ENCODE data around the gene ALDH3A1. TPM values are rescaled to one million over a fixed set of nuclear protein-coding genes. Genes with fewer than 3 reads are reported as not detected.

The ALDH3A1 gene
- total and polyA plus RNA-seq, 10 of the 15 experiments (the other 5 are each of a cell fraction or from before 2014, with no cell fraction given) = 0.20 TPM; not detected in 9

DNA sequence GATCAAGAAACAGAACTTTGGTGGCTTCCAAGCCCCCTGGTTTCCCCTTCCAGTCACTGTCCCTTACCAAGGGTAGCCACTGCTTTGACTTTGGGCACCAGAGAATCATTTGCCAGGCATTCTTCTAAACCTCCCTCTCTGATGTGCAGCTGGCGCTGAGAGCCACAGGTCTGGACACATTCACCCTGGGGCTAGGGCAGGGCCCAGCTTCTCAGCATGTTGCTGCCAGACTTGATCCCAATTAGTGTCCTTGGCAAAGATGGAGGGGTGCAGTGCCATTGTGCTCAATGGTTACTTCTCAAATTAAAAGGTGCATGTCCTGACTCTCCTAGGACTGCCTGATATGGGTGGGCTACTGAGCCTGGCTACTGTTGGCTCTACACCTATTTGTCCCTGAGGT, 24.1 kb downstream of the ALDH3A1 start:
- RAD21 ChIA-PET (ENCODE audit: unreplicated experiment) = no interaction called here
- POLR2A ChIA-PET = no interaction called here
- SMC1A ChIA-PET (ENCODE audit: uncharacterized antibody, unreplicated experiment) = no interaction called here
- intact Hi-C loops (cut with micrococcal nuclease; ENCODE audit: unreplicated experiment) = no loop called here
- Histone ChIP-seq H3K9me3 (replicated peaks; ENCODE audit: control insufficient read depth, insufficient read depth, low read length) (no peaks in the 10 kb centered on the region), H2AFZ (ENCODE audit: control insufficient read depth, low read depth, low read length) (no peak overlapping the region), H3K4me2 (ENCODE audit: control insufficient read depth, insufficient read depth) (peak overlapping the region; percentile 12; the same call in 1 of the 2 replicates), H3K4me3 (no peak overlapping the region), H3K27me3 (replicated peaks in 1 of 2; ENCODE audit: control insufficient read depth in 2 of 2, insufficient read depth in 2 of 2, low read length in 1 of 2) (peaks cover 0 to 2% of the 10 kb centered on the region in 2 experiments; a peak in 1 of 4 replicates), H3K9ac (ENCODE audit: control insufficient read depth, insufficient read depth, low read length) (no peak overlapping the region), H3K36me3 (ENCODE audit: control insufficient read depth in 2 of 2, insufficient read depth in 2 of 2, low read length in 1 of 2) (no peaks in the 10 kb centered on the region), H3K27ac (ENCODE audit: control insufficient read depth, insufficient read depth) (no peak overlapping the region), H4K20me1 (ENCODE audit: control insufficient read depth, insufficient read depth) (no peaks in the 10 kb centered on the region), H3K79me2 (ENCODE audit: control insufficient read depth, insufficient read depth, low read length) (no peaks in the 10 kb centered on the region), H3K4me1 (ENCODE audit: control insufficient read depth, insufficient read depth, low read length) (no peaks in the 10 kb centered on the region)
- BruUV-seq (replicated peaks) = no TSS peak
- ATAC-seq (no peak), DNase-seq (ENCODE audit: low read depth, low spot score) (no peak), FAIRE-seq (no peak)
- CTCF ChIA-PET = no interaction called here
- TF ChIP-seq PML (IDR thresholded peaks at IDR 0.05; ENCODE audit: low read length) (no peak), KLF5 (IDR thresholded peaks at IDR 0.05; ENCODE audit: partially characterized antibody) (no peak), YBX1 (IDR thresholded peaks at IDR 0.05) (no peak), SREBF1 (IDR thresholded peaks at IDR 0.05; ENCODE audit: low read length) (no peak), ZNF24 (IDR thresholded peaks at IDR 0.05) (no peak), HDAC6 (IDR thresholded peaks at IDR 0.05; ENCODE audit: unreplicated experiment) (no peak), JUNB (IDR thresholded peaks at IDR 0.05) (no peak), STAT1 (conservative IDR thresholded peaks at IDR 0.05) (no peak), BMI1 (IDR thresholded peaks at IDR 0.05; ENCODE audit: borderline replicate concordance) (no peak), PAX8 (IDR thresholded peaks at IDR 0.05) (no peak), TARDBP (IDR thresholded peaks at IDR 0.05; ENCODE audit: borderline replicate concordance) (no peak), TCF7 (IDR thresholded peaks at IDR 0.05; ENCODE audit: borderline replicate concordance) (no peak)
- TF ChIP-seq, protein P1, sequence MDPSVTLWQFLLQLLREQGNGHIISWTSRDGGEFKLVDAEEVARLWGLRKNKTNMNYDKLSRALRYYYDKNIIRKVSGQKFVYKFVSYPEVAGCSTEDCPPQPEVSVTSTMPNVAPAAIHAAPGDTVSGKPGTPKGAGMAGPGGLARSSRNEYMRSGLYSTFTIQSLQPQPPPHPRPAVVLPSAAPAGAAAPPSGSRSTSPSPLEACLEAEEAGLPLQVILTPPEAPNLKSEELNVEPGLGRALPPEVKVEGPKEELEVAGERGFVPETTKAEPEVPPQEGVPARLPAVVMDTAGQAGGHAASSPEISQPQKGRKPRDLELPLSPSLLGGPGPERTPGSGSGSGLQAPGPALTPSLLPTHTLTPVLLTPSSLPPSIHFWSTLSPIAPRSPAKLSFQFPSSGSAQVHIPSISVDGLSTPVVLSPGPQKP (IDR thresholded peaks at IDR 0.05; ENCODE audit: low read depth, low read length) = no peak
- TF ChIP-seq, protein P2, sequence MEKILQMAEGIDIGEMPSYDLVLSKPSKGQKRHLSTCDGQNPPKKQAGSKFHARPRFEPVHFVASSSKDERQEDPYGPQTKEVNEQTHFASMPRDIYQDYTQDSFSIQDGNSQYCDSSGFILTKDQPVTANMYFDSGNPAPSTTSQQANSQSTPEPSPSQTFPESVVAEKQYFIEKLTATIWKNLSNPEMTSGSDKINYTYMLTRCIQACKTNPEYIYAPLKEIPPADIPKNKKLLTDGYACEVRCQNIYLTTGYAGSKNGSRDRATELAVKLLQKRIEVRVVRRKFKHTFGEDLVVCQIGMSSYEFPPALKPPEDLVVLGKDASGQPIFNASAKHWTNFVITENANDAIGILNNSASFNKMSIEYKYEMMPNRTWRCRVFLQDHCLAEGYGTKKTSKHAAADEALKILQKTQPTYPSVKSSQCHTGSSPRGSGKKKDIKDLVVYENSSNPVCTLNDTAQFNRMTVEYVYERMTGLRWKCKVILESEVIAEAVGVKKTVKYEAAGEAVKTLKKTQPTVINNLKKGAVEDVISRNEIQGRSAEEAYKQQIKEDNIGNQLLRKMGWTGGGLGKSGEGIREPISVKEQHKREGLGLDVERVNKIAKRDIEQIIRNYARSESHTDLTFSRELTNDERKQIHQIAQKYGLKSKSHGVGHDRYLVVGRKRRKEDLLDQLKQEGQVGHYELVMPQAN (conservative IDR thresholded peaks at IDR 0.05) = no peak
- TF ChIP-seq, protein P3, sequence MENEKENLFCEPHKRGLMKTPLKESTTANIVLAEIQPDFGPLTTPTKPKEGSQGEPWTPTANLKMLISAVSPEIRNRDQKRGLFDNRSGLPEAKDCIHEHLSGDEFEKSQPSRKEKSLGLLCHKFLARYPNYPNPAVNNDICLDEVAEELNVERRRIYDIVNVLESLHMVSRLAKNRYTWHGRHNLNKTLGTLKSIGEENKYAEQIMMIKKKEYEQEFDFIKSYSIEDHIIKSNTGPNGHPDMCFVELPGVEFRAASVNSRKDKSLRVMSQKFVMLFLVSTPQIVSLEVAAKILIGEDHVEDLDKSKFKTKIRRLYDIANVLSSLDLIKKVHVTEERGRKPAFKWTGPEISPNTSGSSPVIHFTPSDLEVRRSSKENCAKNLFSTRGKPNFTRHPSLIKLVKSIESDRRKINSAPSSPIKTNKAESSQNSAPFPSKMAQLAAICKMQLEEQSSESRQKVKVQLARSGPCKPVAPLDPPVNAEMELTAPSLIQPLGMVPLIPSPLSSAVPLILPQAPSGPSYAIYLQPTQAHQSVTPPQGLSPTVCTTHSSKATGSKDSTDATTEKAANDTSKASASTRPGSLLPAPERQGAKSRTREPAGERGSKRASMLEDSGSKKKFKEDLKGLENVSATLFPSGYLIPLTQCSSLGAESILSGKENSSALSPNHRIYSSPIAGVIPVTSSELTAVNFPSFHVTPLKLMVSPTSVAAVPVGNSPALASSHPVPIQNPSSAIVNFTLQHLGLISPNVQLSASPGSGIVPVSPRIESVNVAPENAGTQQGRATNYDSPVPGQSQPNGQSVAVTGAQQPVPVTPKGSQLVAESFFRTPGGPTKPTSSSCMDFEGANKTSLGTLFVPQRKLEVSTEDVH (IDR thresholded peaks at IDR 0.05; ENCODE audit: low read depth, partially characterized antibody) = no peak
- TF ChIP-seq, protein P4, sequence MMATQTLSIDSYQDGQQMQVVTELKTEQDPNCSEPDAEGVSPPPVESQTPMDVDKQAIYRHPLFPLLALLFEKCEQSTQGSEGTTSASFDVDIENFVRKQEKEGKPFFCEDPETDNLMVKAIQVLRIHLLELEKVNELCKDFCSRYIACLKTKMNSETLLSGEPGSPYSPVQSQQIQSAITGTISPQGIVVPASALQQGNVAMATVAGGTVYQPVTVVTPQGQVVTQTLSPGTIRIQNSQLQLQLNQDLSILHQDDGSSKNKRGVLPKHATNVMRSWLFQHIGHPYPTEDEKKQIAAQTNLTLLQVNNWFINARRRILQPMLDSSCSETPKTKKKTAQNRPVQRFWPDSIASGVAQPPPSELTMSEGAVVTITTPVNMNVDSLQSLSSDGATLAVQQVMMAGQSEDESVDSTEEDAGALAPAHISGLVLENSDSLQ (IDR thresholded peaks at IDR 0.05) = no peak
- in situ Hi-C loops (cut with MboI) = no loop called here
- WGBS (ENCODE audit: insufficient coverage, insufficient replicate concordance, low lambda C conversion rate, missing lambda C conversion rate) = 100% methylated on average over 1 of the region's 1 CpG

Measured in GM12878 (cell line).